Body of pancreas (tissue), 4 donors: ENCODE data around the gene CDH4.

Experiments used
- CTCF ChIP-seq, 7 experiments: fragments of 450-650 bp in 4 of 7; fragments of 200-600 bp in 3 of 7; sonication (generic) in 3 of 7; IDR thresholded peaks; one replicate each; pipeline ENCODE4 v1.5.1; 2016 to 2019; ENCODE audit warnings: antibody characterized with exemption in 7 of 7
- POLR2A ChIP-seq, 3 donors: fragments of 450-650 bp; IDR thresholded peaks; one replicate each; pipeline ENCODE4 v1.6.1; 2016; ENCODE audit warnings: antibody characterized with exemption in 3 of 3, mild to moderate bottlenecking in 2 of 3

DNA sequence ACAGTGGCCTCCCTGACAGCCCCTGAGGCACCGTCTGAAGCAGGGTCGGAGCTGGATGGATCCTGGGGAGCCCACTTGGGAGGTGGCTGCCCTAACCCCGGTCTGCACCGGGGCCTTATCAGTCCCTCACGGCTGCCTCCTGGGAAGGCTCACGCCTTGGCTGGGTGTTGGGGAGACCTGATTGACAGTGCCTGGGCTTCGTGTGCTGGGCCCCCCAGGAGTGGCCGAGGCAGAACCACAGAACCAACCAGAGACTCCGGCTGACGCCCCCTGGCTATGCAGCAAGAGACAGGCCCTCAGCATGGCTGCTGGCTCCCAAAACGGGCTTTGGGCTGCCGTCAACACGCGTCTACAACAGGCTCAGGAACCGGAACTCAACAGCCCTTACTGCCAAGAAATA lies 594.0 kb downstream of the CDH4 start:
- TF ChIP-seq CTCF (IDR thresholded peaks at IDR 0.05) (no peak), POLR2A (IDR thresholded peaks at IDR 0.05) (no peak)
